Measurements from ENCODE around the gene SLC44A5.

Gene SLC44A5

GRCh38 chr1:75171876-75172275 is 439.0 kb downstream of the SLC44A5 start:
- no peak for DNase-seq

GRCh38 chr1:75170981-75171380 is 439.9 kb downstream of the SLC44A5 start:
- DNase-seq: no peak

- DNase-seq: no peak
Measured at GRCh38 chr1:75170011-75170410, 440.9 kb downstream of the SLC44A5 start.

GRCh38 chr1:75166821-75167220 is 444.1 kb downstream of the SLC44A5 start:
- DNase-seq: no peak

- DNase-seq: no peak
Measured at GRCh38 chr1:75165264-75165663, 445.6 kb downstream of the SLC44A5 start.

GRCh38 chr1:75159154-75159553 is 451.8 kb downstream of the SLC44A5 start:
- no peak for DNase-seq

Data from NCI-H1417 (cell line).